GM19467 (cell line): ENCODE results near the gene DNAH14.
"Not testable (repeated sequence)": the region's sequence is repeated elsewhere in the genome, so short reads cannot be mapped to it uniquely, and the experiment has no call there.

Experiments used
- ATAC-seq: cut with Tn5 transposase; IDR thresholded peaks from one replicate; pipeline ENCODE4 v1.9.1; 2021; ENCODE audit warnings: mild to moderate bottlenecking, moderate library complexity; ENCODE audit not compliant: unreplicated experiment

Gene DNAH14

GRCh38 chr1:224929335-224930237 is at the start of gene DNAH14:
Gene DNAH14, plus strand, starts transcription at chr1:224929675. Its CDS starts 23,028 bp downstream, at chr1:224952703.
- ATAC-seq, result no peak

GRCh38 chr1:224880593-224881307 is 48.7 kb upstream of the DNAH14 start:
- ATAC-seq, result no peak

GRCh38 chr1:224881308-224881692 is 48.2 kb upstream of the DNAH14 start:
- ATAC-seq, result not testable (repeated sequence)

GRCh38 chr1:224881762-224882211 is 47.7 kb upstream of the DNAH14 start:
- ATAC-seq, result no peak

- no peak for ATAC-seq
Observed at GRCh38 chr1:224882264-224882663, 47.2 kb upstream of the DNAH14 start.

GRCh38 chr1:224883091-224883490 is 46.4 kb upstream of the DNAH14 start:
- no peak for ATAC-seq

- no peak for ATAC-seq
Observed at GRCh38 chr1:224884361-224884801, 45.1 kb upstream of the DNAH14 start.

GRCh38 chr1:224885376-224885775 is 44.1 kb upstream of the DNAH14 start:
- not testable (repeated sequence) for ATAC-seq

GRCh38 chr1:224894915-224895314 is 34.6 kb upstream of the DNAH14 start:
- ATAC-seq, result no peak

GRCh38 chr1:224896130-224896781 is 33.2 kb upstream of the DNAH14 start:
- no peak for ATAC-seq

- ATAC-seq, result no peak
Observed at GRCh38 chr1:224897529-224898327, 31.7 kb upstream of the DNAH14 start.

GRCh38 chr1:224898937-224899336 is 30.5 kb upstream of the DNAH14 start:
- no peak for ATAC-seq

- no peak for ATAC-seq
Observed at GRCh38 chr1:224900062-224900630, 29.3 kb upstream of the DNAH14 start.

- ATAC-seq, result no peak
Observed at GRCh38 chr1:224901087-224901810, 28.2 kb upstream of the DNAH14 start.

GRCh38 chr1:224903955-224904354 is 25.5 kb upstream of the DNAH14 start:
- no peak for ATAC-seq

GRCh38 chr1:224906340-224906739 is 23.1 kb upstream of the DNAH14 start:
- ATAC-seq, result no peak

- ATAC-seq, result no peak
Observed at GRCh38 chr1:224911217-224911616, 18.3 kb upstream of the DNAH14 start.

GRCh38 chr1:224914292-224914900 is 15.1 kb upstream of the DNAH14 start:
- ATAC-seq, result no peak

GRCh38 chr1:224919508-224919907 is 10.0 kb upstream of the DNAH14 start:
- ATAC-seq, result no peak
